SU-DHL-6 (cell line): Measurements from ENCODE around the gene PGPEP1.

Experiments
- EZH2phosphoT487 ChIP-seq: fragments of 200-600 bp; sonication (generic), shearing (Covaris generic); conservative IDR thresholded peaks from 2 replicates; pipeline ENCODE4 v1.6.1; 2018; ENCODE audit warnings: mild to moderate bottlenecking, antibody characterized with exemption, low read length, moderate library complexity, mixed read lengths
- TF ChIP-seq, protein P1 (sequence below): fragments of 200-600 bp; sonication (generic); IDR thresholded peaks from one replicate; pipeline ENCODE4 v1.5.1; 2017; ENCODE audit warnings: antibody characterized with exemption, mild to moderate bottlenecking, low read length, moderate library complexity; ENCODE audit not compliant: insufficient read depth, poor library complexity, severe bottlenecking

DNA sequence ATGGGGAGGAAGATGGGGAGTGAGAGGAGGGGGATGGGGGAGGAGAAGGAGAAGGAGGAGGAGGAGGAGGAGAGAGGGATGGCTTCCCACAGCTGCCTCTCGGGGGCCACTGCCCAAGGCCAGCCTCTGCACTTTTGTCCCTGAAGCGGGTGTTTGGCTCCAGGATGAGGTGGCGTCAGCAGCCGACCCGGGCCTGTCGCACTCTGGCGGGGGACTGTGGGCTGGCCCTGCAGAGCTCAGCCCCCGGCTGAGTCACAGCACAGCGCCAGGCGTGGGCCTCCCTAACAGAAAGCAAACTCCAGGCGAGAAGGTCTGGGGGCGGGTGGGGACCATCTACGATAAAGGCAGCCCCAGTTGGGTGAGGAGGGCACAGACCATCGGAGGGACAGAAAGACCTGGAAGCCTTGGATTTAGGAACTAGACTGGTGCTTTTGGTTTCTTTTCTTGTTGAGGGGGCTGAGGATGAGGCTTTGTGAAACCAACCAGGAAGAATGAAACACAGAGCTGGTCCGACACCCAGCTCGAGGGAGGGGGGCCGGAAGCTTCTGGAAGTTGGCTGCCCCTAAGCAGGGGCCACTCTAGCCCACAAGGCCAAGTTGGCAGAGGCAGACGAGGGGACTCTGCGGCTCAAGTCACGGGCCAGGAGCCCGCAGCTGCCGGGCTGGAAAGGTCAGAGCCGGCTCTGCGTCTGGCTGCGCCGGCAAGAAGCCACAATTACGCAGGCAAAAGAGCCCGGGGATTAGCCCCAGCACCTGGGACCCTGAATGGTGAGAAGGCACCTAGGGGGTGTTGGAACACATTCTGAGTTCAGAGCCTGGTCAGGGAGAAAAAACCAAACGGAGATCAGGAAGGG is 35.7 kb upstream of the PGPEP1 start:
- TF ChIP-seq, protein P1, sequence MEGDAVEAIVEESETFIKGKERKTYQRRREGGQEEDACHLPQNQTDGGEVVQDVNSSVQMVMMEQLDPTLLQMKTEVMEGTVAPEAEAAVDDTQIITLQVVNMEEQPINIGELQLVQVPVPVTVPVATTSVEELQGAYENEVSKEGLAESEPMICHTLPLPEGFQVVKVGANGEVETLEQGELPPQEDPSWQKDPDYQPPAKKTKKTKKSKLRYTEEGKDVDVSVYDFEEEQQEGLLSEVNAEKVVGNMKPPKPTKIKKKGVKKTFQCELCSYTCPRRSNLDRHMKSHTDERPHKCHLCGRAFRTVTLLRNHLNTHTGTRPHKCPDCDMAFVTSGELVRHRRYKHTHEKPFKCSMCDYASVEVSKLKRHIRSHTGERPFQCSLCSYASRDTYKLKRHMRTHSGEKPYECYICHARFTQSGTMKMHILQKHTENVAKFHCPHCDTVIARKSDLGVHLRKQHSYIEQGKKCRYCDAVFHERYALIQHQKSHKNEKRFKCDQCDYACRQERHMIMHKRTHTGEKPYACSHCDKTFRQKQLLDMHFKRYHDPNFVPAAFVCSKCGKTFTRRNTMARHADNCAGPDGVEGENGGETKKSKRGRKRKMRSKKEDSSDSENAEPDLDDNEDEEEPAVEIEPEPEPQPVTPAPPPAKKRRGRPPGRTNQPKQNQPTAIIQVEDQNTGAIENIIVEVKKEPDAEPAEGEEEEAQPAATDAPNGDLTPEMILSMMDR, result no peak
- TF ChIP-seq EZH2phosphoT487, result no peak
